Activated T-cell treated with anti-CD3 and anti-CD28 coated beads for 1 hour (primary cell): Measurements from ENCODE around the gene DCAF8.

ENCODE experiments used
- DNase-seq: peaks from one replicate; pipeline ENCODE4 v3.0.0-alpha.2; 2020; ENCODE audit warnings: low read depth

The DCAF8 gene

DNA sequence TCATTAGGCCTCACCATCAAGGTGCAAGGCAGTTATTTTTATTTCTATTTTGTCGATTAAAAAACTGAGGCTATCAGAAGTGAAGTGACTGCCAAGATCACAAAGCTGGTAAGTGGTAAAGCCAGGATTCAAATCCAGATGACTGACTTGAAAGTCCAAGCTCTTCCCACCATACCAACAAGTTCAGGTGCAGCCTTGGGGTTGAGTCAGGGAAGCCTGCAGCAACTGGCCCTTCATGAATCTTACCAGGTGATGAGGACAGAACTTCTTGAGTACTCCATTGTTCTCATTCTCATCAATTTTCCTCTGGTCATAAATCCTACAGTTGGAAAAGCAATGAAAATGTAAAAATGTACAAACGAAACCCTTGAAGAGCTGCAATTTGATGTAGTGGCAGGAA lies 37.0 kb downstream of the DCAF8 start:
- DNase-seq, result no peak

GRCh38 chr1:160224606-160225005 lies 37.7 kb downstream of the DCAF8 start:
- DNase-seq, result no peak

DNA sequence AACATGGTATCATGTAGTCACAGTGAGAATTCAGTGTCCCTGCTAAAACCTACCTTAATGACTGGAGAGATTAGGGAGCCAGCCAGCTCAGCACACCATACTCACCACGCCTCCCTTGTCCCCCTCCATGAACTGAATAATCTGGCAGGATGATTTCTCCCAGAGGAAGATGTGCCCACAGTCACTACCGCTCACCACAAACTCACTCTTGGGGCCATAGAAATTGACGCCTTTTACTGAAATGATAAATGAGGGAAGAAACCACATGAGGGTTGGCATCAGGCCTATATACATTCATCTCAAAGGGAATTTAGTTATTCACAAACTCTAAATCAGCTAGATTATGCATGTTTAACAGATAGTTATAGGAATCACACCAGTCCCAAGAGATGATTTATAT lies 39.8 kb downstream of the DCAF8 start:
- no peak for DNase-seq

DNA sequence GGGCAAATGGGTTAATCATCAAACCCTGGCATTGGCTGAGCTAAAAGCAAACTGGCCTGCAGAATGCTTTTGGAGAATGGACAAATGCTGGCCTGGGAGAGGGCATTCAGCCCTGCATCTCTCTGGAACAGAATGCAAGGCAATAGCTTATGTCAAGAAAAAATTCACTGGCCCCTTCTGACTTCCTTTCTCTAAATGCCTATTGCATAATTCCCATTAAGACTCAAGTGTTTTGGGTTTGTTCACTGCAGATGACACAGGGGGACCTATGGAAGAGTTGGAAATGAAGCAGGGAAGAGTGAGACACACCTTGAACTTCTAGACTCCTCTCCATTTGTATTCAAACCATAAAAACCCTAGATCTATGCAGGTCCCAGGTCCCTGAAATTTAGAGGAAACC lies 41.3 kb downstream of the DCAF8 start:
- DNase-seq, result no peak

GRCh38 chr1:160220301-160220700 lies 42.0 kb downstream of the DCAF8 start:
- no peak for DNase-seq

DNA sequence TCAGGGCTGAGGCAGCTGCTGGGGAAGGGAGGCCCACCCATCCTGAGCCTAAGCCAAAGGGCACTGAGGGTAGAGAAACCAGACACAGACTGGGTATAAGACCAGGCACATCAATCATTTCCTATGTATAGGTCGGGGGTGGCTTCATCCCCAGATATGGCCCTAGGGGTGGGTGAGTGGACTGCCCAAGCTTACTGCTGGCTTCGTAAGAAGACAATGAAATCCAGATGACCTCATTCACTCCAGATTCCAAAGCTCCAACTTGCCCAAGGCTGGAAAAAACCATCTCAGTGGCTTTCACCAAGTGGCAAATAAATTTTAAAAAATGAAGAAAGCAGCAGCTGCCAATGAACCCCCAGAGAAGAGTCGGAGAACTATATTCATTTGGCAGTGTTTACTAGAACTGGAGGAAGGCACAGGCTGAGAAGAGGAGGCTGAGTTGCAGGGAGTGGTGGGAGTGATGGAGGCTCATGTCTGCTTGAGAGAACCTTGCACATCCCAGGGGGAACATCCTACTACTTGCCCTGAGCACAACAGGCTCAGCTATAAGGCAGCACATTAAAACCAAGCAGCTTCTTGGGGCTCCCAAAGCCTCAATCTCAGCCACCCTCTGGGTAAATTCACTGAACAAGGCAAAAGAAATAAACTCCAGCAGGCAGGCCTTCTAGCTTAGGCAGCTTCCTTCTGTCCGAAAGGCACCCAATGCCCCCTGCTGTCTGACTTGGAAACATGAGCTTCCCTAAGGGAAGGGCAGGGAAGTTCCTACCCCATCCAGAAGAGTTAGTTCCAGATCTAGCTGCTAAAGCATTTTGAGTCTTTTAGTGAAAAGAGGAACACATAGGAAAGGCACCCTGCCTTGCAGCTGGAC lies 43.1 kb downstream of the DCAF8 start:
- DNase-seq, result no peak

DNA sequence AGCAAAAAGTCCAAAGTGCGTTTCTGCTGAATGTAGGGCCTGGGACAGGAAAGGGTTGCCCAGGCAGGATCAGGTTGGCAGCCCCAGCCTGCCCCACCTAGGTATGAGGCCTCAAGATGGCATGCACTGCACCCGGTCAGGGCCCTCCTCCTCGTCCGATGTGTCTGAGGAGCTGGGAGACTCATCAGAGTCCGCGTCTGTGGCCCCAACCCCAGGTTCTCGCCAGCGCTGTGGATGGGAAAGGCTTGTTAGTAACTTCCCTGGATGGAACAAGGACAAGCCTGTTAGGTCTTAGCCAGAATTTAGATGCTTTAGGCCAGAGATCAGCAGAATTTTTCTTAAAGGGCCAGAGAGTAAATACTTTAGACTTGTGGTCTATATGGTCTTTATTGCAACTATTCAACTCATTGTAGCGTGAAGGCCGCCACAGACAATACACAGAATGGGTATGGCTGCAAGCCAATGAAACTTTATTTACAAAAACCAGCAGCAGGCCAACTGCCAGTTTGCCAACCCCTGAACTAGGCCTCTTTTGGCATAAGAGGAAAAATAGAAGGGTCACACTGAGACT lies 44.8 kb downstream of the DCAF8 start:
- DNase-seq, result no peak

DNA sequence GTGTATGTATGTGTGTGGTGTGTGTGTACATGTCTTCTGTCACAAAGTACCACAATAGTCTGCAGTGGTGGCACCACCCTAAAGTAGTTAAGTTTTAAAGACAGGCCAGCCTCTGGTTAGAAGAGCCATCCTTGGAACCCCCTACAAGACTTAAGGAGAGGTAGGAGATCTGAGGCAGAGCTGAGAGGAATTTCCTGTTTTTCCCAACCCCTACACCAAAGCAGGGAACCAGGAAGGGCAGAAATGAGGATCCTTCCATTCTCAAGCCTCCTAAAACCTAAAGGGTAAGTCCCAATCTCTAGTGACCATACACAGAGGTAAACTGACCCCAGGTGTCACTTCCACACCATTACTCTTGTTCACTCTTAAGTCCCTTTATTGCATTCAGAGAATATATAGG lies 46.0 kb downstream of the DCAF8 start:
- DNase-seq, result no peak

GRCh38 chr1:160214481-160215140 lies 47.7 kb downstream of the DCAF8 start:
- DNase-seq, result no peak

GRCh38 chr1:160211046-160211790 lies 51.1 kb downstream of the DCAF8 start:
- no peak for DNase-seq

DNA sequence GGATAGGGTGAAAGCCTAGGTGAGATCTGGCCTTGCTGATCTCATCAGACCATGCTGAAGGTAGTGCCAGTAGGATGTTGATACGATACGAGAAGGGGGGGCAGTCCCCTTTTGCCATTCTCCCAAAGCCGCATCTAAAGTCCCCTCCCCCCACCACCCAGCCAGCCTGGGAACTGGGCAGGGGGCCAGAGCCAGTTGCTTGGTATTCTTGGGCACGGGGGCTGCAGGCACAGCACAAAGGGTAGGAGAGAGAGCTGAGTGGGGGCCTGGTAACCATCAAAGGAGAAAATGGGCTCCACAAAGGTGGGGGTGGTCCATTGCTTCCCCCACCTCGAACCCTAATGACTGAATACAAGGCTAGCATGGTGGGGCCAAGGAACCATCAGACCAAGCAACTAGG lies 51.8 kb downstream of the DCAF8 start:
- no peak for DNase-seq

DNA sequence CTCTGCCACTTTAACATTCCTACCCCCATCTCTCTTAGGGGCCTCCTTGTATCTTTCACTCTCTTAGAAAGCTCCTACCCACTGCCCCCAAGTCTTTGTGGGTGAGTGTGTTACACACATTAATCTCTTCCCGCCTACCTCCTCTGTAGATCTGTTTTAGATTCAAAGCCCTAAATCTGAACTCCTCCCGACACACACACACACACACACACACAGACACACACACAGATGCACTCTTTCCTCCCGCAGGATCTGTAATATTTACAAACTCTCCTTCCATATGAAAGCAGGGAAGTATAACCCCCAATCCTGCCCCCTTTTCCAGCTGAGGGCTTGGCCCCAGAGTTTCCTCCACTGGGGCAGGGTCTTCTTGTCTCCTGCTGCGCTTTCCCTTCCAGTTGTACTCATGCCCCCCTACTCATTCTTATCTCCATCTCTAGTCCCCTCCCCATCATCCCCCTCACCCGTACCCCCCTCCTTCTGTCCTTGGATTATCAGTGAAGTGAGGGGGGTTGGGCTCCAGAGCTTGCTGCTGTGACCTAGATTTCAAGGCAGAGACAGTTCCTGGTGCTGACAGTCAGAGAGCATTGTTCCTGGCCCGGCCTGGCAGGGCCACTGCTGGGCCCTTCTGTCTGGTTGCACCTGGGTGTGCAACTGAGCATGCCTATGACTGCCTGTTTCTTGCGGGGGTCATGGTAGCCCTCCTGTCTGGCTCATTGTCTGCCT lies 52.9 kb downstream of the DCAF8 start:
- no peak for DNase-seq

- no peak for DNase-seq
Observed at GRCh38 chr1:160208557-160209320, 53.6 kb downstream of the DCAF8 start.

DNA sequence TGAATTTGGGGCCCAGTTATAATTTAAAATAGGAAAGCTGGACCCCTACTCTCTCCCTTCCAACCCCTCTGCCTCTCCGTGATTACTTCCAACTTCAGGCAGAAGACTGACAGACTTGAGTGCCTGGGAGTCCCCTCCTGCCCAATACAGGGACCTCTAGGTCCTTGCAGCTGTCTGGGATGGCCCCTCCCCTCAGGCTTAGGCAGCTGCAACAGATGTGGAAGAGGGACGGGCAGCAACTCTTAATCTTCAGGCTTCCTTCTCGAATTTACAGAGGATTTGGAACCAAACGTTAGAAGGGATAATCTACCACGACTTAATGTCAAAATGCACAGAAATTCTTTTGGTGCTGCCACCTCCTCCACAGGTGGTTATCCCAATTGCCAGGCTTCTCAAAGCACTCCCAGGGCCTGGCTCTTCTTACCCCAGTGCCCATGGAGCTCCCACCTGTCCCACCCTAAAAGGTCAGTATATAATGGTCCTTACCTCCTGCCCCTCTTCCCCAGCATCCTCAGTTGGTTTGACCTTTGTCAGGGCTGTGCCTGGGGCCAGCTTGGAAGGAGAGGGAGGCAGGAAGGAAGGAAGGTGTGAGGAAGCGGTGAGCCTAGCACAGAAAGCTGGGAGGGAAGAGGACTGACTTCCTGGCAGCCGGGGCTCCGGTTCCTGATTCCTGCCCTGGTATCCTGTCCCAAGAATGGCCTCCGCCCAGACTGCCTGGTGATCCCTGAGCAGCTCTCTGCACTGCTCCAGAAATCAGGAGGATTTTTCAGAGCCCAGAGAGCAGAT lies 54.4 kb downstream of the DCAF8 start:
- DNase-seq, result no peak

GRCh38 chr1:160207118-160207650 lies 55.2 kb downstream of the DCAF8 start:
- DNase-seq, result no peak

DNA sequence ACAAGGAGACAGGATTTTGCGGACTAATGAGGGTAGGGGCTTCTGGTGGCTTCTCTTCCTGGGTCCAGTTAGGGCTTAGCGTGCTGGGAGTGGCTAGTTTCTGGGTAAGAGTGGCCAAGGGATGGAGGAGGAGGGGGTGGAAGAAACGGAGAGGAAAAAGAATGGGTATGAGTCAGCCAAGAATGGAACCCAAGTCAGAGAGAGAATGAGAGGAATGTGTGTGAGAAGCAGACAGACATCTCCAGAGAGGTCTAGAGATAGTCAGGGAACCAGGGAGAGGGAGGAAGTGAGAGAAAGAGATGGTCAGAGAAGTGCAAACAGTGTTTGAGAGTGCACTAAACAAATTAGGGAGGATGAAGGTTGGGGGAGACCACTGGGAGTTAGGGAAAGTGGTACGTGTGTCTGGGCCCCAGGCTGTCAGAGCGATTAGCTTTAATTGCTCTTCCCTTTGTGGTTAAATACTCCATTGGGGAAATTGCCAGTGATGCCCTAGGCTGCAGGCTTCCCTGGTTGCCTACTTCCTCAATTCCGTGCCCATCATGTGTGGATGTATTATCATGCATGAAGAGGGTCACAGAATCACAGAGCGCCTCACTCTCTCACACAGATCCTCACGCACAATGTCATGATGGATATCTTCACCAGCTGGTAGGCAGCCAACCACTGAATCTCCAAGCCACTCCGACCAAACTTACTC lies 55.8 kb downstream of the DCAF8 start:
- DNase-seq, result no peak

DNA sequence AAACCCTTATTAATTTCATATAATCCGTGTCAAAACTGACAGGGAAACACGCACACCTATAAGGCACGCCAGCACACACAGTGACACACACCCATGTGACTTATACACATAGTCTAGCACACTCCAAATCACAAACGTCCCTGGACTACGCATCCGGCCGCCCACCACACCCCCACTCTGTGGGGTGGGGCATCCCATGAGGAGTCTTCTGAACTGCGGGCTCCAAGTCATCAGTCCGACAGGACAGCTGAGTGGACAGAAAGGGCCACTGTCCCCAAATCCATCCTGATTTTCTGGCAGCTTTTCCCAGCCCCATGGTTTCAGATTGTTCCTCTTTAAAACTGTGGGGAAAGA lies 56.3 kb downstream of the DCAF8 start:
- peak; percentile 26 for DNase-seq

DNA sequence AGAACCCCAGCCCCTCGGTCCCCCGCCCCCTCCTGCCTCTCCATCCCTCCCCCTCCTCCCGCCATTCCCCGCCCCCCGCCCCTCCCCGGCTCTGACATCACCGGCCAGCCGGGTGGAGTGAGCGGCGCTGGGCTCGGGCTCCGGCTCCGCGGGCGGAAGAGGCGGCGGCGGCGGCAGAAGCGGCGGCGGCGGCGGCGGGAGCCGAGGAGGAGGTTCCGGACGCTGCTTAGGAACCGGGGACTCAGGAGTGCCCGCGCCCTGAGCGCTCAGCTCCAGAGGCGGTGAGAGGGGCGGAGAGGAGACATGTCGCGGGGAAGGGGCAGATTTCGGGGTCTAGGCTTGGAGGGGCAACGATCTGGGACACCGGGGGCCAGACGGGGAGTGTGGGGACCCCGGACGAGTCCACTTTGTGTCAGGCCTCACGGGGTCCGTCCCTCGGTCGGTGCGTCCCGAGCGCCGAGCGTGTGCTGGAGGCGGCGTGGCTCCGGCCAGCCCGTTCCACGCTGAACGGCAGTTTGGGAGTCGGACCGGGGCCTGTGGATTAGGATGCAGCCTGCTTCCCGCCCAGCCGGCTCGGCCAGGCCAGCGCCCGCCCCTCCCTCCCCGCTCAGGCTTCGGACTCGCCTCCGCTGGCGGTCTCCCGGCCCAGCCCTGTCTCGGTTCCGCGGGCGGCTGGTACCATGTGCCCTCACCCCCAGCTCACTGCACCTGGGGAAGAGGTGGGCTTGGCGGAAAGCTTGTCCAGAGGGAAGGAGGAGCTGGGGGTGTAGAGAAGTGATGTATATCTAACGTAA lies 56.9 kb downstream of the DCAF8 start, which contains the start of gene PEA15:
TSS of gene PEA15 (plus strand) at position 143 of the 794 bp plus-strand sequence. CDS start 6,161 bp downstream, outside the sequence.
- peak; percentile 57 for DNase-seq
